OCI-LY3 (cell line): Measurements from ENCODE around the gene PARD3.

ENCODE experiments used
- H2AFZ ChIP-seq: fragments of 200-600, 300-600 bp; shearing (Covaris generic); 2 replicates; pipeline ENCODE4 v1.6.0; 2014; ENCODE audit warnings: antibody characterized with exemption, low read depth, low read length
- H3K27ac ChIP-seq: fragments of 200-600, 300-600 bp; sonication (generic); 2 replicates; pipeline ENCODE4 v1.5.1; 2014; ENCODE audit warnings: mild to moderate bottlenecking, low read length, moderate library complexity, mixed read lengths
- H3K27me3 ChIP-seq: fragments of 200-600, 300-600 bp; sonication (generic); 2 replicates; pipeline ENCODE4 v1.6.1; 2014; ENCODE audit warnings: low read depth, low read length, mixed read lengths
- H3K36me3 ChIP-seq: fragments of 200-600, 300-600 bp; sonication (generic); replicated peaks from 2 replicates; pipeline ENCODE3; 2014; ENCODE audit warnings: low read depth, low read length, mixed read lengths
- H3K4me1 ChIP-seq: fragments of 300-600, 200-600 bp; sonication (generic); 2 replicates; pipeline ENCODE4 v1.6.1; 2014; ENCODE audit warnings: low read length, mixed read lengths
- H3K4me2 ChIP-seq: fragments of 200-600, 300-600 bp; sonication (generic); 2 replicates; pipeline ENCODE4 v1.6.1; 2014; ENCODE audit warnings: low read length, mixed read lengths
- H3K4me3 ChIP-seq: fragments of 300-600, 200-600 bp; sonication (generic); 2 replicates; pipeline ENCODE4 v1.5.1; 2014; ENCODE audit warnings: antibody characterized with exemption, mild to moderate bottlenecking, low read length, moderate library complexity
- H3K79me2 ChIP-seq: fragments of 300-600, 200-600 bp; shearing (Covaris generic); 2 replicates; pipeline ENCODE4 v1.6.1; 2014; ENCODE audit warnings: mild to moderate bottlenecking, low read length, mixed read lengths
- H3K9ac ChIP-seq: fragments of 300-600, 200-600 bp; shearing (Covaris generic); 2 replicates; pipeline ENCODE4 v1.6.0; 2014; ENCODE audit warnings: mild to moderate bottlenecking, low read length, moderate library complexity
- H3K9me3 ChIP-seq: fragments of 200-600, 300-600 bp; shearing (Covaris generic); 2 replicates; pipeline ENCODE4 v1.6.1; 2014; ENCODE audit warnings: low read length, mixed read lengths; ENCODE audit not compliant: insufficient read depth
- H4K20me1 ChIP-seq: fragments of 200-600, 300-600 bp; sonication (generic); 2 replicates; pipeline ENCODE4 v1.6.1; 2016; ENCODE audit warnings: low read length, mixed read lengths; ENCODE audit not compliant: insufficient read depth
- EZH2phosphoT487 ChIP-seq: fragments of 200-600 bp; shearing (Covaris generic); IDR thresholded peaks from 2 replicates; pipeline ENCODE4 v1.6.1; 2018; ENCODE audit warnings: antibody characterized with exemption, mixed run types, low read depth
- TF ChIP-seq, protein P1 (sequence below): fragments of 200-600, 300-600 bp; sonication (generic); IDR thresholded peaks from 2 replicates; pipeline ENCODE4 v1.5.1; 2014; ENCODE audit warnings: antibody characterized with exemption, low read length, low read depth

The PARD3 gene

GRCh38 chr10:34091635-34092195 lies 723.4 kb downstream of the PARD3 start:
- TF ChIP-seq EZH2phosphoT487: no peak
- TF ChIP-seq, protein P1, sequence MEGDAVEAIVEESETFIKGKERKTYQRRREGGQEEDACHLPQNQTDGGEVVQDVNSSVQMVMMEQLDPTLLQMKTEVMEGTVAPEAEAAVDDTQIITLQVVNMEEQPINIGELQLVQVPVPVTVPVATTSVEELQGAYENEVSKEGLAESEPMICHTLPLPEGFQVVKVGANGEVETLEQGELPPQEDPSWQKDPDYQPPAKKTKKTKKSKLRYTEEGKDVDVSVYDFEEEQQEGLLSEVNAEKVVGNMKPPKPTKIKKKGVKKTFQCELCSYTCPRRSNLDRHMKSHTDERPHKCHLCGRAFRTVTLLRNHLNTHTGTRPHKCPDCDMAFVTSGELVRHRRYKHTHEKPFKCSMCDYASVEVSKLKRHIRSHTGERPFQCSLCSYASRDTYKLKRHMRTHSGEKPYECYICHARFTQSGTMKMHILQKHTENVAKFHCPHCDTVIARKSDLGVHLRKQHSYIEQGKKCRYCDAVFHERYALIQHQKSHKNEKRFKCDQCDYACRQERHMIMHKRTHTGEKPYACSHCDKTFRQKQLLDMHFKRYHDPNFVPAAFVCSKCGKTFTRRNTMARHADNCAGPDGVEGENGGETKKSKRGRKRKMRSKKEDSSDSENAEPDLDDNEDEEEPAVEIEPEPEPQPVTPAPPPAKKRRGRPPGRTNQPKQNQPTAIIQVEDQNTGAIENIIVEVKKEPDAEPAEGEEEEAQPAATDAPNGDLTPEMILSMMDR: no peak
- Histone ChIP-seq H4K20me1 (no peaks in the 10 kb centered on the region), H3K4me3 (no peak overlapping the region), H2AFZ (no peak overlapping the region), H3K36me3 (no peaks in the 10 kb centered on the region), H3K4me2 (no peak overlapping the region), H3K27ac (no peak overlapping the region), H3K4me1 (no peaks in the 10 kb centered on the region), H3K79me2 (no peaks in the 10 kb centered on the region), H3K9me3 (no peaks in the 10 kb centered on the region), H3K27me3 (no peaks in the 10 kb centered on the region), H3K9ac (no peak overlapping the region)

- H3K79me2 ChIP-seq: no peaks in the 10 kb centered on the region
- no peak overlapping the region for H3K9ac ChIP-seq
- H4K20me1 ChIP-seq: no peaks in the 10 kb centered on the region
- no peak overlapping the region for H3K4me3 ChIP-seq
- H3K4me2 ChIP-seq: no peak overlapping the region
- no peaks in the 10 kb centered on the region for H3K27me3 ChIP-seq
- H3K36me3 ChIP-seq: no peaks in the 10 kb centered on the region
- no peak overlapping the region for H2AFZ ChIP-seq
- H3K27ac ChIP-seq: no peak overlapping the region
- no peaks in the 10 kb centered on the region for H3K4me1 ChIP-seq
- TF ChIP-seq, protein P1: no peak
- H3K9me3 ChIP-seq: no peaks in the 10 kb centered on the region
Observed at GRCh38 chr10:34089253-34089652, 725.8 kb downstream of the PARD3 start.

DNA sequence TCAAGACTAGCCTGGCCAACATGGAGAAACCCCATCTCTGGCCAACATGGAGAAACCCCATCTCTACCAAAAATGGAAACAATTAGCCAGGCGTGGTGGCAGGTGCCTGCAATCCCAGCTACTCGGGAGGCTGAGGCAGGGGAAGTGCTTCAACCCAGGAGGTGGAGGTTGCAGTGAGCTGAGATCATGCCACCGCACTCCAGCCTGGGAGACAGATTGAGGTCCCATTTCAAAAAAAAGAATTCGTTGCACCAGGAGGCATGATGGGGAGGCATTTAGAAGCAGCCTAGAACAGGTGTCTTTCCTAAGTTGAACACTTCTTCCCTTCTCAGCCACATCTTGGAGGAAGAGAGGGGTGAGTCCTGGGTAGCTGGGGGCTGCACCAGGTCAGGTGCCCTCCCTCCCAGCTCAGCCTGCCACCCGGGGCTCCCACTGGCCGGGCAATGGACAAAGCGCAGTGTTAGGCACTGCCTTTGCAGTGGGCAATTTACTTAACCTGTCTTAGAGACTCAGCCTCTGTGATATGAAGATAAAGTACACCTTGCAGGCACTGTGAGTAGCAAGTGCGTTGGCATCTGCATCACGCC lies 726.8 kb downstream of the PARD3 start:
- no peaks in the 10 kb centered on the region for H3K4me1 ChIP-seq
- no peak for TF ChIP-seq EZH2phosphoT487
- TF ChIP-seq, protein P1: no peak
- no peak overlapping the region for H3K4me3 ChIP-seq
- no peak overlapping the region for H3K27ac ChIP-seq
- H2AFZ ChIP-seq: no peak overlapping the region
- H3K9ac ChIP-seq: no peak overlapping the region
- H3K9me3 ChIP-seq: no peaks in the 10 kb centered on the region
- H3K4me2 ChIP-seq: no peak overlapping the region
- no peaks in the 10 kb centered on the region for H3K27me3 ChIP-seq
- no peaks in the 10 kb centered on the region for H3K36me3 ChIP-seq
- no peaks in the 10 kb centered on the region for H4K20me1 ChIP-seq
- H3K79me2 ChIP-seq: no peaks in the 10 kb centered on the region

DNA sequence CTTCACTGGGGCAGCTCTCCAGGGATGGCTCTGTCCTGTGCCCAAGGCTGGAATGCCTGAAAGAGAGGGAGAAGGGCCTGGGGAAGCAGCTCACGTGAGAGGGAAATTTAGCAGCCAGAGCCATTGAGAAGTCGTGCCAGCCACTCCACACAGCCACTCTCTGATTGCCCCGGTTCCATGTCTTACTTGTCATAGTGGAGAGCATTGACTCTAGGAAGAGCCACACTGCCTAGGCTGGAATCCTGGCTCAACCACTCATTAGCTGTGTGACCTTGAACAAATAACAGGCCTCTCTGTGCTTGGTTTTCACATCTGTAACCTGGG lies 728.0 kb downstream of the PARD3 start:
- Histone ChIP-seq H3K4me3 (no peak overlapping the region), H3K9me3 (no peaks in the 10 kb centered on the region), H3K36me3 (no peaks in the 10 kb centered on the region), H3K4me1 (no peaks in the 10 kb centered on the region), H4K20me1 (no peaks in the 10 kb centered on the region), H3K4me2 (no peak overlapping the region), H3K27ac (no peak overlapping the region), H2AFZ (no peak overlapping the region), H3K9ac (no peak overlapping the region), H3K27me3 (no peaks in the 10 kb centered on the region), H3K79me2 (no peaks in the 10 kb centered on the region)
- no peak for TF ChIP-seq EZH2phosphoT487
- TF ChIP-seq, protein P1: no peak
